ENCODE measurements around the gene ATXN7L3.
A peak's percentile ranks its signal among the peaks of the same experiment; 100 is the strongest.
"Not testable (repeated sequence)": the region's sequence is repeated elsewhere in the genome, so short reads cannot be mapped to it uniquely, and the experiment has no call there.

ATXN7L3 gene

DNA sequence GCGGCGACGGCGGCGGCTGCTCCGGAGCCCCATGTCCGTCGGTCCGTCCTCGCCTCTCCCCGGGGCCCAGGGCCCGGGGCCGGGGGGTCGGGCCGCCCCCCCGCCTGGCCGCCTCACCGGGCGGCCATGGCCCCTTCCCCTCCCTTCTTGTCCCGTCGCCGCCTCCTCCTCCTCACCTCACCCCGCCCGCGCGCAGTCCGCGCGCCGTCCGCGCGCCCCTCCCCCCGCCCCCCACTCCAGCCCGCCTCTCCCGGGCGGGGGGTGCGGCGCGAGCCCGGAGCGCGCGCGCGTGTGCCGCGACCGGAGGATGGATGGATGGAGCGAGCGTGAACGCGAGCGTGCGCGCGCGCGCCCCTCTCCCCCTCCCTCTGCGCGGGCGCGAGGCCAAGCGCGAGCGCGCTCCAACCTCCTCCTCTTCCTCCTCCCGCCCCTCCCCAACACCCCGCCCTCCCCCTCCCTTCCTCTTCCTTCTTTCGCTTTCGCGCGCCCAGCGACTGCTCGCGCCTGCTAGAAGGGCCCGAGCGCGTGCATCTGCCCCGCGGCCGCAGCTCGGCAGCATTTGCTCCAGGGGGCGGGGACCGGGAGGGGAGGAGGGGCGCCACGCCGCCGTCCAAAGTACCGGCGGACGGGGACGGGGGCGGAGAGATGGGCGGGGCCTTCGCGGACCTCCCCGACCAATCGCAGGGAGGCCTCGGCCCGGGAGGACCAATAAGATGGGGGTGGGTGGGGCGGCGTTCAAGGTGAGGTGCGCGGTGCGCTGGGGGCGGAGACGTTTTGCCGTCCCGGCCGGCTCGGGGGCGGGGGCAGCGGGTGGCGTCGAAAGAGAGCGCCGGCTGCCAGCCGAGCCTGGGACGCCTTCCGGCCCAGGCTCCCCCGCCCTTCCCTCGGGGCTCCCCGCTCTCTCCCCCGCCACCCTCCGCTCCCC, at the start of gene ATXN7L3:
ATXN7L3 (minus strand) TSS at position 332 of the 925 bp plus-strand sequence. CDS start 1,814 bp downstream, outside the sequence.
- DNase-seq (ENCODE audit: low read depth, low spot score), result peak; percentile 95

DNA sequence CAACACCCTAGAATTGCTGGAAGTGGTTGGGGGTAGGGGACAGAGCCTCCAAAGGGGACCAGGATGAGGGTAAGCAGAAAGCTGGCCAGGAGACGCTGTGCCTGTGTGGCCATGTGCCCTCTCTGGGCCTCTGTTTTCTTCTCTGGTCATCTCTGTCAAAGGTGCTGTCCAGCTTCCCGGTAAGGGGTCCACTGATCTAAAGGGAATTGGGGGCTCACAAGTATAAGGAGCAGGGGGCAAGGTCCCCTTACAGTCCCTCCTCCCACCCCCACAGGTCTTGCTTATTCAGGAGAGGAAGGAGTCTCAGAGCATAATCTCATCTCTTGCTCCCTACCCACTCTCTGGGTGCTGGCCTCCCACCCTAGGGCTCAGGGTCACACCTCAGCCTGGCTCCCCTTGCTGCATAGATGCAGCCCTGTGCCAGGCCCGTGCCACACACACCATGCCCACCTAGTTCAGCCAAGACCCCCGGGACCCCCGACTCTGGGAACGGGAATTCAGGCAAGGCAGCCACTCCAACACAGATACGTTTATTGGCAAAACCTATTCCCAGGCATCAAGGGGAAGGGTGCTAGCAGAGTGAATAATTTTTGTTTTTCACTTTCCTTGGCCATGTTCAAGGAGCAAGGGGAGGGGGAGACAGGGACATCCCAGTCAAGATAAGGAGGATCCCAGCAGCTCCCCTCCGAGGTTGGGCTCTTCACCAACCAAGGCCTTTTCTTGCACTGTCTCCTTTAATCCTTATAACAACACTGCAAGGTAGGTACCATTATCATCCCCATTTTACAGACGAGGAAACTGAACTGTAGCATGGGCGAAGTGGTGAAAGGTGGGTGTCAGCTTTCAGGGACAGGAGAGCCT, 48.4 kb upstream of the ATXN7L3 start:
- no peak for DNase-seq (ENCODE audit: low read depth, low spot score)

GRCh38 chr17:44247440-44247841, 47.8 kb upstream of the ATXN7L3 start:
- DNase-seq (ENCODE audit: low read depth, low spot score), result no peak

- no peak for DNase-seq (ENCODE audit: low read depth, low spot score)
Observed at GRCh38 chr17:44241106-44241624, 41.5 kb upstream of the ATXN7L3 start.

DNA sequence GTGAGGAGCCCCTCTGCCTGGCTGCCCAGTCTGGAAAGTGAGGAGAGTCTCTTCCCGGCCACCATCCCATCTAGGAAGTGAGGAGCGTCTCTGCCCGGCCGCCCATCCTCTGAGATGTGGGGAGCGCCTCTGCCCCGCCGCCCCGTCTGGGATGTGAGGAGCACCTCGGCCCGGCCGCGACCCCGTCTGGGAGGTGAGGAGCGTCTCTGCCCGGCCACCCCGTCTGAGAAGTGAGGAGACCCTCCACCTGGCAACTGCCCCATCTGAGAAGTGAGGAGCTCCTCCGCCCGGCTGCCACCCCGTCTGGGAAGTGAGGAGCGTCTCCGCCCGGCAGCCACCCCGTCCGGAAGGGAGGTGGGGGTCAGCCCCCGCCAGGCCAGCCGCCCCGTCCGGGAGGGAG, 38.2 kb upstream of the ATXN7L3 start:
- DNase-seq (ENCODE audit: low read depth, low spot score), result not testable (repeated sequence)

DNA sequence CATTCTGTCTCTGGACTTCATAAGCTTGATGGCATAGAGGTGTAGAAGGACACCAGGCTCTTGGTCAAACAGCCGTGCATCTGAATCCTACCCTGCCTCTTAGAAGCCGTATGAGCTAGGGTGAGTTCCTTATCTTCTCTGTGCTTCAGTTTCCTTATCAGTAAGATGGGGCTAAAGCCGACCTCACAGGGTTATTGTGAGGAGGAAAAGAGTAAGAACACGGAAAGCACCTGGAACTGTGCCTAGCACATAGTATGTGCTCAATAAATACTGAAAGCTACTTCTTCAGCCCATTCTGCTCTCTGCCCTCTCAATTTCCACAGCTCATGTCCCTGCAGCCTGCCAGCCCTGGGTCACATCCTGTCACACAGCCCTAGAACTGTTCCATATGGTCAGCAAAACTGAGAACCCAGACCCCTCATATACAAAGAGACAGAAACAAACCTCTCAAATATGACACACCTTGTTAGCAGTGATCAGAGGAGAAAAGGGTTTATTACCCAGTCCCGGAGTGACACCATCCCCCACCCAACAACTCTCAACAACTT, 36.8 kb upstream of the ATXN7L3 start:
- DNase-seq (ENCODE audit: low read depth, low spot score), result no peak

DNA sequence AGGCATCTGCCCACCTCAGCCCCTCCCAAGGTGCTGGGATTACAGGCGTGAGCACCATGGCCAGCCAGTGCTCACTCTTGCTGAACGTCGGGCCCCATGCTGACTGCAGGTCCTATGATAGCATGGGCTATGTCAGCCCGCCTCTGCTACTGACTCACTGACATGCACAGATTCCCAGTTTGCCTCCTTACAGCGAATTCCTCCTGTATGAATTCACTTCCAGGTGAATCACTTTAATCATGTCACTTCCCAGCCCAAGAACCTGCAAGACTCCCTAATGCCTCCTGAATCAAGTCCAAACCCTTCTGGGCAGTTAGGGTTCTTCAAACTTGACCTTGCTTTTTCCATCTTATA, 35.9 kb upstream of the ATXN7L3 start:
- DNase-seq (ENCODE audit: low read depth, low spot score), result no peak

GRCh38 chr17:44233582-44233981, 33.9 kb upstream of the ATXN7L3 start:
- DNase-seq (ENCODE audit: low read depth, low spot score), result no peak

- no peak for DNase-seq (ENCODE audit: low read depth, low spot score)
Observed at GRCh38 chr17:44232061-44232460, 32.4 kb upstream of the ATXN7L3 start.

GRCh38 chr17:44230140-44230539, 30.5 kb upstream of the ATXN7L3 start:
- DNase-seq (ENCODE audit: low read depth, low spot score), result no peak

- no peak for DNase-seq (ENCODE audit: low read depth, low spot score)
Observed at GRCh38 chr17:44229090-44229489, 29.4 kb upstream of the ATXN7L3 start.

DNA sequence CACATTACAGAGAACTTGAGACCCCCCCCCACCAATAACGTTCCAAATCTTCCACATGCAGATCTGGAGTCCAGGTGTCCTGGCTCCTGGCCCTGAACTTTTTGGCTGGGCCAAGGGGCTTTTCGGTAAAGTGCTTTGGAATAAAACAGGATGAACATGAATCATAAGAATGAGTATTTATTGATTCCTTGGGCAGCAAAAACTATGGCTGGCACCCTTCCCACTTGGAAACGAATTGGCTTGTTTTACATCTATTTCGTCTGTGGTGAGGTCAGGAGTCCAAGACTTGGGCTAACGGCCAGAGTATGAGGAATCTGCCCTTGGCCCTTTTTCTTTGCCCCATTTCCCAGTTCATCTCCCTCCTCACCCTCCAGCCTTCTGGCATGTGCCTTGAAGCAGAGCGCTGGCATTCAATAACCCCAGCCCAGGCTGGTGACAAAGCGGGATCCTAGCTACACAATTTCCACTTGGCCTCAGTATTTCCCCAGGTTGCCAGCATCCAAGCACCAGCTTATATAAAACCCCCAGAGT, 23.9 kb upstream of the ATXN7L3 start:
- no peak for DNase-seq (ENCODE audit: low read depth, low spot score)

DNA sequence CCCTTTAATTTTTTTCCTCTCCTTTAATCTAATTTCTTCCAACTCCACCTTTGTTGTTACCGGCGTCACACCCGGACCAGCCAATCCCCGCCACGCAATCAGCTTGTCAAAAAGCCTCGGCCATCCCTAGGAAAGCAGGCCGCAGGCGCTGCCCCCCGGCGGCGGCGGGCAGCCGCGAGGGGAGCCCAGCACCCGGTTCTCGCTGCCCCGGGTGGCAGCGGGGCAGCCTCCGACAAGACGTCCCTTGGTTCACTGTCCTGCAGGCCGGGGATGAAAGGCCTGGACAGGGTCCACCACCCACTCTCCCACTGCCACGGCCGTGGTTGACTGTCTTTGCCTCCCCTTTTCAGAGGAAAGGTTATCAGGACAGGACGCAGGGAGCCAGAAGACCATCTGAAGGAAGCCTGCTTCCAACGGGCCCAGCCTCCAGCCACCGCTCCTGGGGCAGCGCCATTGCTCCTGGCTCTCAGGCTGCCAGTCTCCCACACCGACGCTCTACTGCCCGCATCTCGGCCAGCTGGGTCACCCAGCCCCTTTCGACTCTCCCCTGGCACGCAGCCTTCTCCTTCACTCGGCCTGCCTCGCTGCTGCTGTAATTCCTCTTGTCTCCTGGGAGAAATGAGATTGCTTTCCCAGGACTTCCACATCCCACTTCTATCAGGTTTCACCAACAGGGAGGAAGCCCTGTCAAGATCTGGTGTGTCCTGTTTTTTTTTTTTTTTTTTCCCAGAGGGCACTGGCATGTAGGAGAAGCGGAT, 22.6 kb upstream of the ATXN7L3 start:
- no peak for DNase-seq (ENCODE audit: low read depth, low spot score)

GRCh38 chr17:44221862-44222111, 22.1 kb upstream of the ATXN7L3 start:
- DNase-seq (ENCODE audit: low read depth, low spot score), result no peak

DNA sequence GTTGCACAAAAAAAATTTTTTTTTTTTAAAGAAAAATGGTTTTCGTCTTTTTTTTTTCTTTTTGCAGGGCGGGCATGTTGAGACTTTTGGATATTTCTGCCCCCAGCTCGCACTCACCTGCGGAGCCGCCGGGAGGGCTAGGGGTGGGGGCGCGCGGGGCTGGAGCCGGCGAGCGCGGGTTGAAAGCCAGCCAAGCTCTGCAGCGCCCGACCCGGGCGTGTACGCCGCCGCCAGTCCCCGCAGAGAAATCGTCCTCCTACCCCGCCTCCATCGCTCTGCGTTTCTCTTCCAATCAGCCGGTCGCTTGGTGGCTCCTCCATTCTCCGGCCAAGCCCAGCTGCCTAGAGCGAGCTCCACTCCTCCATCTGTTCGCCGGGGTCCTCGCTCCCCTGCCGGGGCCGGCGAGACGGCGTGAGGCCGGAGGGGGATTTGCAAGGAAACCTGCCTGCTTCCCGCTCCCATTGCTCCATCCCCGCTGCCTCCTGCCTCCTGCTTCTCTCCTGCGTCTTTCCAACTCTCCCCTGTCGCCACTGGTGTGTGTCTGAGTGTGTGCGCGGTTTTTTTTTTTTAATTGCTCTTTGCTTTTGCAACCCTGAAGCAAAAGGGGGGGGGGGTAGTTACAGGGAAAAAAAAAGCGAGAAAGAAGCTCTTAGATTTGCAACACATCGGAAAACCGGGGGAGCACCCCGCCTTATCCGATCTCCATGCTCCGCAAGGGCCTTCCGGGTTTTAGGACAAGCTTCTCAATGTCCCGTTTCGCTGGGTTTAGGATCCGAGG, 21.6 kb upstream of the ATXN7L3 start:
- DNase-seq (ENCODE audit: low read depth, low spot score), result no peak

GRCh38 chr17:44220213-44221083, 20.8 kb upstream of the ATXN7L3 start:
- DNase-seq (ENCODE audit: low read depth, low spot score), result no peak

GRCh38 chr17:44219616-44220212, 20.0 kb upstream of the ATXN7L3 start, which contains the start of gene UBTF:
Gene UBTF, minus strand, starts transcription at chr17:44219675. Its CDS starts 1,446 bp downstream, at chr17:44218229.
- DNase-seq (ENCODE audit: low read depth, low spot score), result no peak

DNA sequence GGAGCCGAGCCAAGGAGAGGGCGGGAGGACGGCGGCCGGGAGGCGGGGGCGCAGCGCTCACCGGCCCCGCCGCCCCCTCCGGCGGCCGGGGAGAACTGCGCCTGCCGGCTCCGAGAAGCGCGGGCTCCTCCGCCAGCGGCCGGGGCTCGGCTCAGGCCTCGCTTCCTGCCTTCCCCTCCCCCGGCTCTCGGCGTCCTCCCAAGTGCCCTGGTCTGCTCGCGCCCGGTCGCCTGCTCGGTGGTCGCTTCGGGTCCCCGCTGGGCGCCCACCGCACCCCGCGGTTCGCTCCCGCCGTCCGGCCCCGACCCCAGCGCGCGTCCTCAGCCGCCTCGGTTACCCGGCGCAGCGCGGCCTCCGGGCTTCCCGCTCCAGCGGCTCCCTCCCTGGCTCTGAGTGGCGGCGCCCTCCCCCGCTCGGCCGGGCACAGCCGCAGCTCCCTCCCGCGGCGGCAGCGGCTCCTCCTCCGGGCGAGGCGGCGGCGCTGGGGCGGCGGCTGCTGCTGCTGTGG, 19.5 kb upstream of the ATXN7L3 start:
- no peak for DNase-seq (ENCODE audit: low read depth, low spot score)
